GM13976 (cell line): ENCODE results near the gene ZNF574.

Source experiments
- DNase-seq: peaks from one replicate; pipeline ENCODE4 v3.0.0; 2012; ENCODE audit warnings: low spot score
- in situ Hi-C: fragments of 300-500 bp; cut with MboI; formaldehyde crosslinking; loops from one replicate; pipeline ENCODE4 v1.12.0; 2022; ENCODE audit warnings: low sequenced_read_pairs, mixed read lengths, inconsistent platforms; ENCODE audit not compliant: unreplicated experiment
- TF ChIP-seq, protein P1 (sequence below): IDR thresholded peaks from 2 replicates; pipeline ENCODE4 v1.5.1; 2012; ENCODE audit warnings: borderline replicate concordance, mild to moderate bottlenecking; ENCODE audit not compliant: insufficient read depth; ENCODE audit errors: extremely low read depth, missing control alignments, control extremely low read depth

Gene ZNF574

DNA sequence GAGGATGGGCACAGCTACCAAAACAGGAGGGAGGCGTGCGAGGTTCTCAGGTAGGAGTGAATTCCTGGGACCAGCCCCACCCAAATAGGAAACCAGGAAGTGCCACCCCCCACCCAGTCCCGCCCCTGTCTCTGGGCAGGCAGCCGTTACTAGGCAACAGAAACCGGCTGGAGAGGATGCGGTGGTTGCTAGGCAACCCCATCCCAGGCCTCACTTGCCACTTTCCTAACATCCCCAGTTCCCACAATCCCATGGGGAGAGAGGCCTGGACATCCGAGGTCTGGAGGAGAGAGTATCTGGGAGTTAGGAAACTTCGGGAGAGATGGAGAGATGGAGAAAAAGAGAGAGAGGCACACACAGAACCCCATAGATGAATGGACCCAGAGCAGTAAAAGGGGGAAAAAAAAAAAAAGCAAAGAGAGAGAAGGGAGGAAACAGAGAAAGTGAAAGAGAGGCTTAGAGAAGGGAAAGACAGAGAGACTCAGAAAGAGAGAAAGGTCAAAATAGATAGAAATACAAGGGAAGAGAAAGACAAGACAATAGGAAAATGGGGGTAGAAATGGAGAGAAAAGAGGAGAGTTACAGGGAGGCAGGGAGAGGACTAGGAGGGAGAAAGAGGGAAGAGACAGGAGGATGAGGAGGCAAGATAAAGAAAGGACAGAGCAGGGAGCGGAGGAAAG, 9.8 kb upstream of the ZNF574 start:
- DNase-seq: no peak
- TF ChIP-seq, protein P1, sequence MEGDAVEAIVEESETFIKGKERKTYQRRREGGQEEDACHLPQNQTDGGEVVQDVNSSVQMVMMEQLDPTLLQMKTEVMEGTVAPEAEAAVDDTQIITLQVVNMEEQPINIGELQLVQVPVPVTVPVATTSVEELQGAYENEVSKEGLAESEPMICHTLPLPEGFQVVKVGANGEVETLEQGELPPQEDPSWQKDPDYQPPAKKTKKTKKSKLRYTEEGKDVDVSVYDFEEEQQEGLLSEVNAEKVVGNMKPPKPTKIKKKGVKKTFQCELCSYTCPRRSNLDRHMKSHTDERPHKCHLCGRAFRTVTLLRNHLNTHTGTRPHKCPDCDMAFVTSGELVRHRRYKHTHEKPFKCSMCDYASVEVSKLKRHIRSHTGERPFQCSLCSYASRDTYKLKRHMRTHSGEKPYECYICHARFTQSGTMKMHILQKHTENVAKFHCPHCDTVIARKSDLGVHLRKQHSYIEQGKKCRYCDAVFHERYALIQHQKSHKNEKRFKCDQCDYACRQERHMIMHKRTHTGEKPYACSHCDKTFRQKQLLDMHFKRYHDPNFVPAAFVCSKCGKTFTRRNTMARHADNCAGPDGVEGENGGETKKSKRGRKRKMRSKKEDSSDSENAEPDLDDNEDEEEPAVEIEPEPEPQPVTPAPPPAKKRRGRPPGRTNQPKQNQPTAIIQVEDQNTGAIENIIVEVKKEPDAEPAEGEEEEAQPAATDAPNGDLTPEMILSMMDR: no peak

DNA sequence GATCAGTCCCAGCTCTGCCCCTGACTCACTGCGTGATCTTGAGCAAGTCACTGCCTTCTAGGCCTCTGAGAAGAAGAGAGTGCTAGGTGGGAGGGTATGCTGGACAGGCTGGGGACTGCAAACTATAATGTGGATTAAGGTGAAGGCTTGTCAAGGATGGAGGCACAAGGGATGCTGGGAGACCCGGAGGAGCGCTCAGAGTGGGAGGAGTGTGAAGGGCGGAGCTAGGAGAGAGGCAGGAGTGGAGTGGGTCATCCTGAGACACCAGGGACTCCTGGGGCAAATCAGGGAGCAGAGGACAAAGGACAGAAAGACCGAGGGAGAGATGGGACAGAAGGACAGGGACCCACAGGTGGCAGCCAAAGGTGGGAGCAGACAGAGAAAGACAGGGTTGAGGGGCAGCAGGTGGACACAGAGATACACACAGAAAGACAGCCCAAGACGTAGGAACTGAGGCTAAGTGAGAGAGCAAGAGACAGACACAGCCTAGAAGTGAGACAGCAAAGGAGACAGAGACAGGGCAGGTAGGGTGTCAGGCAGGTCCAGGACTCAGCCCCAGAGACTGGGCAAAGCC, 8.6 kb upstream of the ZNF574 start:
- in situ Hi-C loops: no loop called here
- no peak for DNase-seq
- TF ChIP-seq, protein P1: no peak

More for the DNA sequence above, 9.8 kb upstream of the ZNF574 start:
- in situ Hi-C loops: no loop called here

DNA sequence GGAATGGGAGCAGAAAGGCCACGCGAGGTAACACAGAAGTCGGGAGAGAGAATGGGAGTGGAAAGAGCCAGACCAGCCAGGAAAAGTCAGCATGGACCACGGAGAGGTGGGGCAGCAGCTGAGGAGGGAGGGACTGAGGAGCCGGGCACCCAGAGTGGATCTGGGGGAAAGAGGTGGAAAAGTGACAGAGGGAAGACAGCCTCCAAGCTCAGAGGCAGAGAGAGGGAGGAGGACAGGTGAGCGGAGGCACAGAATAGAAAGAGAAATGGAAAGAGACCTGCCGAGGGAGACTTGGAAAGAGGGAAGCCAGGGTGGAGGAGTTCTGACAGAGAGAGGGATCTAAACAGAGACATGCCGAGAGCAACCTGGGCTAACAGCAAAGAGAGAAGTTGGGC, 7.6 kb upstream of the ZNF574 start:
- TF ChIP-seq, protein P1: no peak
- in situ Hi-C loops: no loop called here
- DNase-seq: no peak

DNA sequence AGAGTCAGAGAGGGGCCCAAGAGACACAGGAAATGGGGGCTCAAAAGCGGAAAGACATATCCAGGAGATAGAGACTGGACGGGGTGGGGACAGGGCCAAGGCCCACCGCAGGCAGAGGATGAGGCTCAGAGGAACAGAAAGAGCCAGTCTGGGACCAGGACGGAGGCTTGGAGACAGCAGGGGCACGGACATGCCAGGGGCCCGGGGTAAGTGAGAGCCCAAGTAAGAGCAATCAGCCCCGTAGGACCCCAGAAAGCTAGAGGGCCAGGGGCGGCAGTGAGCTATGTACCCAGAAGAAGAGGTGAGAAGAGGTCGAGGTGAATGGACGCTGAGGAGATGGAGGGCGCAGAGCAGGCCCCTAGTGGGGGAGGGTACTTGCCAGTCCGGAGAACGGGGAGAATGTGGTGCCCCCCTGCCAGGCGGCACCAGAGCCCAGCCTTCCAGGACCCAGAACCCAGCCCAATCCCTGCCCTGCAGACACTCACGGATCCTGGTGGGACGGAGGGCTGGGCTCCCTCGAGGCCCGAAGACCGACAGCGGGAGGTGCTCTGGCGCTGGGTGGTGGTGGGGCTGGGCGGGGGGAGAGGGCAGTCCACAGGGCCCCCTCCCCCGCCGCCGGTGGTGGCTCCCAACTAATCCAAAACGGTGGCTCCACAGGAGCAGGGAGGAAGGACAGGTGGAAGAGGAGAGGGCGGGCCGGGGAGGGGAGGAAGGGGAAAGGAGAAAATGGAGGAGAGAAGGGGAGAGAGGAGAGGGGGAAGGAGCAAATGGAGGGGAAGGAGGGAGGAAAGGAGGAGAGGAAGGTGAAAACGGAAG, 7.0 kb upstream of the ZNF574 start:
- in situ Hi-C loops: no loop called here
- DNase-seq: no peak
- TF ChIP-seq, protein P1: no peak

DNA sequence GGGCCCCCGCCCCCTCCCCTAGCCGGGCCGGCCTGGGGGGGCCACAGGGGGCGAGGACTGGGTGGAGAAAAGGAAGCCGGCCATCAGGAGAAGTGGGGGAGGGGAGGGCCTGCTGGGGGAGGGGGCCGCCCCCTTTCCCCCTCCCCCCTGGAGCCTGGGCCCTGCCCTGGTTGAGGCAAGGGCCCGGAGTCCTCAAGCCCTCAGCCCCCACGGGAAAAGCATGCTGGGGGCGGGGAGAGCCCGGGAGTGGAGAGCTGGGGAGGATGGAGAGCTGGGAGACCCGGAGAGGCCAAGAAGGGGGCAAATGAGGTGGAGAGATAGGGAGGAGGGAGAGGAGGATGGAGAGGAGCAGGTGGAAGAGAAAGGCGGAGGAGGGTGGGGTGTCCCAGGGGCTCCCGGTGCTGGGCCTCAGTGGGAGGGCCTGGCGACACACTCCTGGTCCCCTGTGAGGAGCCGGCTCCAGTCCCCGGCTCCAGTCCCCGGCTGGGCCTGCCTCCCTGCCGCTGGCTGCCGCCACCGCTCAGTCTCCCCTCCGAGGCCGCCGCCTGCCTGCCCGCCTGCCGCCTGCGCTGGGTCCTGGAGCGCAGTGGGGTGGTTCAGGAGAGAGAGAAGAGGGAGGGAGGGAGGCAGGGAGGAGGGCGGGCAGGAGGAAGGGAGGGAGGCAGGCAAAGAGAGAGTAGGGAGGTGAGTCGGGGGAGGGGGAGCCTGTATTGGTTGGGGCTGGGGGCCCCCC, 6.2 kb upstream of the ZNF574 start, which contains the start of gene GRIK5:
GRIK5 (minus strand) TSS at position 588 of the 733 bp plus-strand sequence. CDS start 4,436 bp downstream, outside the sequence.
- DNase-seq: no peak
- TF ChIP-seq, protein P1: no peak
- in situ Hi-C loops: no loop called here

DNA sequence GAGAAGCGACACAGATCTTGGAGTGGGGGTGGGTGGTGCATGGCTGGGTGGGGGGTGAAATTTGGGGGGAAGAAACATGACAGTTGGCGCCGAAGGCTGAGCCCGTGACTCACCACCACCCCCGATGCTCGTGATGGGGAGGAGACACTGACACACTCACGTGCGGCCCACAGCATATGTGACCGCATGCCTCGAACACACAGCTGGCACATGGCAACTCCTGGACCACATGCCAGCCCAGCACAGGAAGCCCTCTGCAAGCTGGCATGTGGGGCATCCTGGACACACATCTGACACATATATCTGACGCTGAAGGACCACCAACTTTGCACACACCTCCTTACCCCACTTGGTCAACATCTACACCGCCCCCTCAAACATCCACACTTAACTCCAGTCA, 4.7 kb upstream of the ZNF574 start:
- in situ Hi-C loops: no loop called here
- TF ChIP-seq, protein P1: no peak

More for the DNA sequence above, 4.7 kb upstream of the ZNF574 start:
- DNase-seq: no peak
